Ascending aorta (tissue), 2 donors: ENCODE data around the gene RLN3. TPM values are rescaled to one million over a fixed set of nuclear protein-coding genes. Genes with fewer than 3 reads are reported as not detected.
A peak's percentile ranks its signal among the peaks of the same experiment; 100 is the strongest.
"Not testable (repeated sequence)": the region's sequence is repeated elsewhere in the genome, so short reads cannot be mapped to it uniquely, and the experiment has no call there.

Experiments
- DNase-seq, 2 donors: peaks; one replicate each; pipeline ENCODE4 v3.0.0-alpha.2; 2019; ENCODE audit warnings: low spot score in 2 of 2
- H3K27ac ChIP-seq, 2 donors: fragments of 200-600 bp; sonication (generic); one replicate each; pipeline ENCODE4 v1.5.1; 2016 to 2017; ENCODE audit warnings: mild to moderate bottlenecking in 1 of 2
- H3K27me3 ChIP-seq: fragments of 200-600 bp; sonication (generic); one replicate; pipeline ENCODE4 v1.5.1; 2017
- H3K36me3 ChIP-seq, 2 donors: fragments of 200-600 bp; sonication (generic); one replicate each; pipeline ENCODE4 v1.5.1; 2016
- H3K4me1 ChIP-seq, 2 donors: fragments of 200-600 bp; sonication (generic); one replicate each; pipeline ENCODE4 v1.5.1; 2016 to 2017; ENCODE audit warnings: mild to moderate bottlenecking in 1 of 2
- H3K4me3 ChIP-seq, 2 donors: fragments of 200-600 bp; sonication (generic); one replicate each; pipeline ENCODE4 v1.5.1; 2016 to 2017; ENCODE audit warnings: mild to moderate bottlenecking in 1 of 2
- H3K9me3 ChIP-seq, 2 donors: fragments of 200-600 bp; sonication (generic); one replicate each; pipeline ENCODE4 v1.5.1; 2016
- intact Hi-C: fragments of 100-400 bp; cut with DNase I; formaldehyde crosslinking; loops from one replicate; pipeline ENCODE4 v1.15.1; 2023
- total RNA-seq: library from RNA; depleted of rRNA; stranded (reverse); fragments of >200 nt; gene quantifications from one replicate; pipeline ENCODE4 v1.1.0, GENCODE V29; 2016
- TF ChIP-seq, protein P1 (sequence below), 3 experiments: fragments of 200-600 bp in 2 of 3; fragments of 450-650 bp in 1 of 3; sonication (generic) in 2 of 3; IDR thresholded peaks; one replicate each; pipeline ENCODE4 v1.5.1; 2016 to 2019; ENCODE audit warnings: antibody characterized with exemption in 3 of 3, mild to moderate bottlenecking in 1 of 3, moderate library complexity in 1 of 3

The RLN3 gene
- total RNA-seq, 1 donor from 2014 or later, result not detected

DNA sequence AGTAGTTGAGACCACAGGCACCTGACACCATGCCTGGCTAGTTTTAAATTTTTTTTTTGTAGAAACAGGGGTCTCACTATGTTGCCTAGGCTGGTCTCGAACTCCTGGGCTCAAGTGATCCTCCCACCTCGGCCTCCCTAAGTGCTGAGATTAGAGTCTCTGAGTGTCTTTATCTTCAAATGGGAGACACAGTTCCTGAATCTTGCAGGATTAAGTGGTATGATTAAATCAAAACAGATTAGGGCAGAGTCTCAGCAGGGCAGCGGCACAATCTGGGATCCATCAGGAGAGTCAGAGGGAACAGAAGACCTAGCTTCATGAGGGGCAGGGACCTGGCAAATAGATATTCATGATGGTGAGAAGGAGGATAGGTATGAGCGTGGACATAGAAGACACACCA lies 953 bp downstream of the RLN3 start:
- Histone ChIP-seq H3K27me3 (no peaks in the 10 kb centered on the region), H3K4me1 (peaks cover 0 to 7% of the 10 kb centered on the region in 2 donors), H3K9me3 (no peaks in the 10 kb centered on the region), H3K36me3 (no peaks in the 10 kb centered on the region), H3K27ac (no peak overlapping the region), H3K4me3 (no peak overlapping the region)
- DNase-seq, result no peak
- intact Hi-C loops, result no loop called here
- TF ChIP-seq, protein P1, sequence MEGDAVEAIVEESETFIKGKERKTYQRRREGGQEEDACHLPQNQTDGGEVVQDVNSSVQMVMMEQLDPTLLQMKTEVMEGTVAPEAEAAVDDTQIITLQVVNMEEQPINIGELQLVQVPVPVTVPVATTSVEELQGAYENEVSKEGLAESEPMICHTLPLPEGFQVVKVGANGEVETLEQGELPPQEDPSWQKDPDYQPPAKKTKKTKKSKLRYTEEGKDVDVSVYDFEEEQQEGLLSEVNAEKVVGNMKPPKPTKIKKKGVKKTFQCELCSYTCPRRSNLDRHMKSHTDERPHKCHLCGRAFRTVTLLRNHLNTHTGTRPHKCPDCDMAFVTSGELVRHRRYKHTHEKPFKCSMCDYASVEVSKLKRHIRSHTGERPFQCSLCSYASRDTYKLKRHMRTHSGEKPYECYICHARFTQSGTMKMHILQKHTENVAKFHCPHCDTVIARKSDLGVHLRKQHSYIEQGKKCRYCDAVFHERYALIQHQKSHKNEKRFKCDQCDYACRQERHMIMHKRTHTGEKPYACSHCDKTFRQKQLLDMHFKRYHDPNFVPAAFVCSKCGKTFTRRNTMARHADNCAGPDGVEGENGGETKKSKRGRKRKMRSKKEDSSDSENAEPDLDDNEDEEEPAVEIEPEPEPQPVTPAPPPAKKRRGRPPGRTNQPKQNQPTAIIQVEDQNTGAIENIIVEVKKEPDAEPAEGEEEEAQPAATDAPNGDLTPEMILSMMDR (IDR thresholded peaks at IDR 0.05), result no peak

DNA sequence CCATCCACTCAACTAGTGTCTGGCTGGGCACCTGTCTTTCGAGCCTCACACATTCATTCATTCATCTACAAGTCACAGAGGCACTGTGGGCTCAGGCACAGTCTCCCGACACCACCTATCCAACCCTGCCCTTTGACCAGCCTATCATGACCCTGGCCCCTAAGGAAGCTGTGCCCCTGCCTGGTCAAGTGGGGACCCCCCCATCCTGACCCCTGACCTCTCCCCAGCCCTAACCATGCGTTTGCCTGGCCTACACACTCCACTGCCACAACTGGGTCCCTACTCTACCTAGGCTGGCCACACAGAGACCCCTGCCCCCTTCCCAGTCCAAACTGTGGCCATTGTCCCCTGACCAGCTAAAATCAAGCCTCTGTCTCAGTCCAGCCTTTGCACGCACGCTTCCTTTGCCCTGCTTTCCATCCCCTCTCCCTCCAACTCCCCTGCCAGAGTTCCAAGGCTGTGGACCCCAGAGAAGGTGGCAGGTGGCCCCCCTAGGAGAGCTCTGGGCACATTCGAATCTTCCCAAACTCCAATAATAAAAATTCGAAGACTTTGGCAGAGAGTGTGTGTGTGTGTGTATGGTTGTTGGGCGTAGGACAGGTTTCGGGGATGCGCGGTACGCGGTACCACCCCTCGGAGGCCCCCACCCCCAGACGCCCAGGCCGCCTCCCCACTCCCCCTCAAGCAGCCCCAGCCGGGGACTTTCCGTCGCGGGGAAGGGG lies 3.2 kb downstream of the RLN3 start:
- Histone ChIP-seq H3K4me3 (peak overlapping the region; percentile 50 to 71), H3K4me1 (peaks cover 0 to 7% of the 10 kb centered on the region in 2 donors), H3K36me3 (no peaks in the 10 kb centered on the region), H3K27me3 (no peaks in the 10 kb centered on the region), H3K9me3 (no peaks in the 10 kb centered on the region), H3K27ac (peak overlapping the region in 1 of 2 donors; percentile 38)
- TF ChIP-seq, protein P1 (IDR thresholded peaks at IDR 0.05), result no peak
- DNase-seq, result no peak
- intact Hi-C loops, result no loop called here

DNA sequence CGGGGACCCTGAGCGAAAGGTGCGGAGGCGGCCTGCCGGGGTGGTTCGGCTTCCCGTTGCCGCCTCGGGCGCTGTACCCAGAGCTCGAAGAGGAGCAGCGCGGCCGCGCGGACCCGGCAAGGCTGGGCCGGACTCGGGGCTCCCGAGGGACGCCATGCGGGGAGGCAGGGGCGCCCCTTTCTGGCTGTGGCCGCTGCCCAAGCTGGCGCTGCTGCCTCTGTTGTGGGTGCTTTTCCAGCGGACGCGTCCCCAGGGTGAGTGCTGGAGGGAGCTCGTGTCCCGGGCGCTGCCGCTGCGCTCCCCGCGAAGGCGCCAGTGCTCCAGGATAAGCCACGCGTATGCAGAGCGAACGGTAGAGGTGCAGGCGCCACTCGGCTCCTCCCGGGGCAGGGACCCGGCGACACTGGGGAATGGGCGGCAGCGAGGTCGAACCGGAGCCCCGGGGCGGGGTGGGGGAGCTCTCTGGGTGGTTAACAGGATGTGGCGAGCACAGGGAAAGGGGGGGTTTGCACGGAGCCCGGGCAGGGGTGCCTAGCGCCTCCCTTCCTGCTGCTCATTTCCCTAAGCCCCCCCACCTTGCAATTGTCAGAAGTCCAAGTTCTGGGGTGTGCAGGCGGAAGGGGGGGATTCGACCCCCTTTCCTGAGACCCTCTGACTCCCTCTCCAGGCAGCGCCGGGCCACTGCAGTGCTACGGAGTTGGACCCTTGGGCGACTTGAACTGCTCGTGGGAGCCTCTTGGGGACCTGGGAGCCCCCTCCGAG lies 4.0 kb downstream of the RLN3 start, which contains the start of gene IL27RA:
Gene IL27RA, plus strand, starts transcription at position 44 of the 762 bp plus-strand sequence. Its CDS starts 111 bp downstream, at position 155.
- TF ChIP-seq, protein P1 (IDR thresholded peaks at IDR 0.05), result peak in 2 of 3 experiments; percentile 36 to 51
- peak within 1 kb of the TSS in 1 of 2 donors; percentile 38 for H3K27ac ChIP-seq
- no peaks in the 10 kb centered on the region for H3K9me3 ChIP-seq
- DNase-seq, result peak in 1 of 2 donors; percentile 72
- intact Hi-C loops, result no loop called here
- peak within 1 kb of the TSS; percentile 50 to 71 for H3K4me3 ChIP-seq
- H3K27me3 ChIP-seq, result no peaks in the 10 kb centered on the region
- peaks cover 0 to 7% of the 10 kb centered on the region in 2 donors for H3K4me1 ChIP-seq
- H3K36me3 ChIP-seq, result no peaks in the 10 kb centered on the region

DNA sequence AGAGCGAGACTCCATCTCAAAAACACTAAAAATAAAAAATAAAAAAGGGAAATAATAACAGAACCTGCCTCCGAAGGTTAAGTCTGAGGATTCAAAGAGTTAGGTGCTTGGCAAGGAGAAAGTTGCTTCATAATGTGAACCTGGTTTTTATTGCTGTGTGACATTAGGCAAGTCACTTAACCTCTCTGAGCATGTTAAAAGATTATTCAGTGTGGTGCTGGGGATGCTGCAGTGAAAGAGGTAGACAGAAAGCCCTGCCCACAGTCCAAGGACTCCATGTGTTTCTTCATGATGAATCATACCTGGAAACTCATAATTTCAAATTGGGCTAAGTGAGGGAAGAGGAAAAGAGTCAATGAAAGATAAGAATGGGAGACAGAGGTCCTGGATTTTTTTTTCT lies 6.0 kb downstream of the RLN3 start:
- no peak overlapping the region for H3K4me3 ChIP-seq
- H3K36me3 ChIP-seq, result no peaks in the 10 kb centered on the region
- H3K27ac ChIP-seq, result no peak overlapping the region
- intact Hi-C loops, result no loop called here
- DNase-seq, result no peak
- TF ChIP-seq, protein P1 (IDR thresholded peaks at IDR 0.05), result no peak
- no peaks in the 10 kb centered on the region for H3K27me3 ChIP-seq
- H3K9me3 ChIP-seq, result no peaks in the 10 kb centered on the region
- H3K4me1 ChIP-seq, result peaks cover 0 to 7% of the 10 kb centered on the region in 2 donors

DNA sequence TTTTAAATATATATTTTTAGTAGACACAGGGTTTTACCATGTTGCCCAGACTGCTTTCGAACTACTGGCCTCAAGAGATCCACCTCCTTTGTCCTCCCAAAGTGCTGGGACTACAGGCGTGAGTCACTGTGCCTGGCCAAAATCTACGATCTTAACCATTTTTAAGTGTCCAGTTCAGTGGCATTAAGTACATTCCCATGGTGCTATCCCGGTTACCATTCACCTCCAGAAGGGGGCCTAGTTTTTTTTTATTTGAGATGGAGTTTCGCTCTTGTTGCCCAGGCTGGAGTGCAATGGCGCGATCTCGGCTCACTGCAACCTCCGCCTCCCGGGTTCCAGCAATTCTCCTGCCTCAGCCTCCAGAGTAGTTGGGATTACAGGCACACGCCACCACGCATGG lies 7.2 kb downstream of the RLN3 start:
- H3K4me3 ChIP-seq, H3K27ac ChIP-seq, DNase-seq, H3K4me1 ChIP-seq, H3K36me3 ChIP-seq, H3K27me3 ChIP-seq, intact Hi-C loops, H3K9me3 ChIP-seq: not testable (repeated sequence)

DNA sequence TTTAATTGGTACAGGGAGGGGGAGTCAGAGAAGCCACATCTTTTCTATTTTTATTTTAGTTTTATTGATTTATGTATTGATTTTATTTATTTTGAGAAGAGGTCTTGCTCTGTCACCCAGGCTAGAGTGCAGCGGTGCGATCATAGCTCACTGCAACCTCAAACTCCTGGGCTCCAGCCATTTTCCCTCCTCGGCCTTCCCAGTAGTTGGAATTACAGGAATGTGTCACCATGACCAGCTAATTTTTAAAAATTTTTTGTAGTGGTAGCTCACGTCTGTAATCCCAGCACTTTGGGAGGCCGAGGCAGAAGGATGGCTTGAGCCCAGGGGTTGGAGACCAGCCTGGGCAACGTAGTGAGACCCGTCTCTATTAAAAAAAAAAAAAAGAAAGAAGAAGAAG lies 7.8 kb downstream of the RLN3 start:
- H3K27me3 ChIP-seq, result no peaks in the 10 kb centered on the region
- no peak for DNase-seq
- no peaks in the 10 kb centered on the region for H3K9me3 ChIP-seq
- H3K4me3 ChIP-seq, result no peak overlapping the region
- peaks cover 0 to 7% of the 10 kb centered on the region in 2 donors for H3K4me1 ChIP-seq
- intact Hi-C loops, result no loop called here
- no peaks in the 10 kb centered on the region for H3K36me3 ChIP-seq
- no peak overlapping the region for H3K27ac ChIP-seq
- TF ChIP-seq, protein P1 (IDR thresholded peaks at IDR 0.05), result no peak
